Caki2 (cell line): ENCODE measurements around the gene SLC44A5. TPM values are rescaled to one million over a fixed set of nuclear protein-coding genes. Genes with fewer than 3 reads are reported as not detected.
"Not testable (repeated sequence)": the region's sequence is repeated elsewhere in the genome, so short reads cannot be mapped to it uniquely, and the experiment has no call there.

Experiments
- DNase-seq: peaks from one replicate; pipeline ENCODE4 v3.0.0-alpha.2; 2015; ENCODE audit warnings: low read depth
- in situ Hi-C: cut with HindIII; loops from 2 replicates; pipeline ENCODE4 v1.10.0; 2016; ENCODE audit warnings: low sequenced_read_pairs, low pct_unique_long_range_greater_than_20kb, mixed read lengths
- total RNA-seq: library from RNA; depleted of rRNA; stranded (reverse); fragments of >200 nt; shearing (Covaris generic); gene quantifications from 2 replicates; pipeline ENCODE4 v1.2.3, GENCODE V29; 2014; ENCODE audit warnings: low replicate concordance

SLC44A5 gene
- total RNA-seq, 1 experiment from 2014 or later: 1.5 TPM

- in situ Hi-C loops: no loop called here
- DNase-seq: no peak
Observed at GRCh38 chr1:75482951-75483350, 128.0 kb downstream of the SLC44A5 start.

DNA sequence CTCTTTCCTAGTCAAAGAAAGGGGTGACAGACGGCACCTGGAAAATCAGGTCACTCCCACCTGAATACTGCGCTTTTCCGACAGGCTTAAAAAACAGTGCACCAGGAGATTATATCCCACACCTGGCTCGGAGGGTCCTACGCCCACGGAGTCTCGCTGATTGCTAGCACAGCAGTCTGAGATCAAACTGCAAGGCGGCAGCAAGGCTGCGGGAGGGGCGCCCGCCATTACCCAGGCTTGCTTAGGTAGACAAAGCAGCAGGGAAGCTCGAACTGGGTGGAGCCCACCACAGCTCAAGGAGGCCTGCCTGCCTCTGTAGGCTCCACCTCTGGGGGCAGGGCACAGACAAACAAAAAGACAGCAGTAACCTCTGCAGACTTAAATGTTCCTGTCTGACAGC lies 134.4 kb downstream of the SLC44A5 start:
- DNase-seq, in situ Hi-C loops: not testable (repeated sequence)

GRCh38 chr1:75475696-75476095 lies 135.2 kb downstream of the SLC44A5 start:
- in situ Hi-C loops: no loop called here

GRCh38 chr1:75472971-75473603 lies 137.8 kb downstream of the SLC44A5 start:
- in situ Hi-C loops: no loop called here

More at GRCh38 chr1:75475696-75476095, 135.2 kb downstream of the SLC44A5 start:
- no peak for DNase-seq

GRCh38 chr1:75472089-75472970 lies 138.6 kb downstream of the SLC44A5 start:
- in situ Hi-C loops: no loop called here
- DNase-seq: no peak

More at GRCh38 chr1:75472971-75473603, 137.8 kb downstream of the SLC44A5 start:
- DNase-seq: no peak

DNA sequence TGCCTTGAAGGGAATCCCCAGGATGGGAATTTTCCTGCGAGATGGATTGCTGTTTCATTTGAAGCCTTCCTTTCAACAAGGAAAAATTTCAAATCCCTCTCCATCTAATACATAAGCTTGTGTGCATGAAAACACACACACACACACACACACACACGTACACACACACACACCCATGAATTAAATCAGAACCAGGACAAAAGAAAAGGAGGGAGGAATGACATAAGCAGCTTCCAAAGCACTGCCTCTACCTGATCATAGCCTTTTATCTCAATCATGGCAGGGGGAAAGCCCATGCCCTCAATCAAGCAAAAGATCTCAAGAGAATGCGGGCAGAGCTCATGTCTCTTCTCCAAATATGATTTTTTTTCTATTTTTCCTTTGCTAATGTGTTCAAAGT lies 139.7 kb downstream of the SLC44A5 start:
- in situ Hi-C loops: no loop called here
- DNase-seq: peak; percentile 12

DNA sequence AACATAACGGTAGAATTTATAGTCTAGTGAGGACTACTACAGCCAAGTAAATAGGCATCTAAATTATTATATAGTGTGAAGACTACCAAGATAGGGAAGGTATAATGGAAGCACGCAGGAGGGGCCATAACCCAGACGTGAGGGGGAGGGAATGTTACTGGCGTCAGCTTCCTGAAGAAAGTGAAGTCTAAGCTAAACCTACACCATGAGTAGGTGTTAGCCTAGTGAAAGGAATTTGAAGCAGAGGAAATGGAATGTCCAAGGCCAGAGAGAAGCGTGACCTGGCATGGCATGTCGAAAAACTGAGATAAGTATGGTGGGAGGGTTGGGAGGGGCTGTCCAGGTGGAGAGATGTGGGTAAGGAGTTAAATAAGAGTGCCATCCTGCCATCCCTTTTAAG lies 140.5 kb downstream of the SLC44A5 start:
- in situ Hi-C loops: no loop called here
- no peak for DNase-seq

GRCh38 chr1:75469586-75470173 lies 141.2 kb downstream of the SLC44A5 start:
- peak; percentile 11 for DNase-seq
- in situ Hi-C loops: no loop called here

GRCh38 chr1:75461808-75462325 lies 149.0 kb downstream of the SLC44A5 start:
- no peak for DNase-seq
- in situ Hi-C loops: no loop called here

DNA sequence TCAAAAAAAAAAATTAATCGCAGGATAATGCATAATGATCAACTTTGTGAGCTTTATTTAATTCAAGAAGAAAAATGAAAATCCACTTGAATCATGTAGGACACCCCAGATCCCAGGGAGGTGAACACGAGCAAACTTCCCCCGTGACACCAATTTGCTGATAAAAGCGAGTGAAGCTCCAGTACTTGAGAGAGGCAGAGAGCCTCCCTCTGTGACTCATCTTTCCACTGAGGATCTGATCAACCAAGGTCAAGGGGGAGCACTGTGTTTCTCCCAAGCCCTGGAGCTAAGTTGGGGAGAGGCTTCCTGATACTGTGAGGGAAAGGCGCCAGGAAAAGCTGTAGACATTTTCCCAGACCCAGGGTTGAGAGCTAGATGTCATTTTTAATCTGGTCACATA lies 160.9 kb downstream of the SLC44A5 start:
- DNase-seq: no peak
- in situ Hi-C loops: no loop called here

DNA sequence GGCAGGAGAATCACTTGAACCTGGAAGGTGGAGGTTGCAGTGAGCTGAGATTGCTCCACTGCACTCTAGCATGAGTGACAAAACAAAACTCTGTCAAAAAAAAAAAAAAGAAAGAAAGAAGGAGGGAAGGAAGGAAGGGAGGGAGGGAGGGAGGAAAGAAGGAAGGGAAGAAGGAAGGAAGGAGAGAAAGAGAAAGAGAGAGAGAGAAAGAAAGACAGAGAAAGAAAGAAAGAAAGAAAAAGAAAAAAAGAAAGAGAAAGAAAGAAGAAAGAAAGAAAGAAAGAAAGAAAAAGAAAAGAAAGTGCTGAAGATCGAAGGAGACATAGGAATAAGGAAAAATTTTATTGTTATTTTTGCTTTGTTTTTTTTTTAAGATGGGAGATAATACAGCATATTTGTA lies 166.7 kb downstream of the SLC44A5 start:
- DNase-seq: no peak
- in situ Hi-C loops: no loop called here

- in situ Hi-C loops: no loop called here
- DNase-seq: no peak
Observed at GRCh38 chr1:75440274-75440673, 170.6 kb downstream of the SLC44A5 start.

DNA sequence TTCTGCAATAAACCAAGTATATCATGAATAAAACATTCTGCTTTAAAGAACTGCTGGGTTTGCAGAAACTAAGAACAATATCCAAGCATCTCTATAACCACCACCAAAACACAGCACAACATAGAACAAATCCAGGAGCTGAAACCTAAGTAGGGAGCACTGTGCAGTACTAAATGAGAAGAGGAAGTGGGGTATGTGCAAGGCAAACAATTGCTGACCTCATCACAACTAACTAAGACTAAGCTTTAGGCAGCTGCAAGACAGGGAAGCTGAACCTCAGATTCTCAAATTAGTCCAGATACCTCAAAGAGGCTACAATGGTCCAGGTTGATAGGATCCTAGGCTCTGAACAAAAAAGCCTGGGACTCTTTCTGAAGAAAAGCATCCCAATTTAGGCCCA lies 172.6 kb downstream of the SLC44A5 start:
- DNase-seq: no peak

DNA sequence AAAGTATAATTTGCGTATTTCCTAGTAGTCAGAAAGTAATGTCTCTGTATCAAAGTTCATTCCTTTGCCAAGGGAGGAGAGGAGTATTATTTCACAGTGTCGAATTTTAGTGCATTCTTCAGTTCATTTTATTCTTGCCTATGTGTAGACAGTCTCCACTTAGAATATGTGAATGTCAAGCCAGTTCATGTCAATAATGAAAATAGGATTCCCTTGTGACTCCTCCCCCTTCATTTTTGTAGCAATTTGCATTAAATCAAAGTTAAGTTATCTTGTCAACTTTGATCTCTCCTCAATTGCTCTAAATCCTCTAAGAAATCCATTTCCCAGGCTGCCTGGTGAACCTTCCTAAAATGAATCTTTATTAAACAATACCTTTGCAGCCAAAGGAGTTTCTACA lies 179.1 kb downstream of the SLC44A5 start:
- DNase-seq: no peak
- in situ Hi-C loops: no loop called here

More for the DNA sequence above, 172.6 kb downstream of the SLC44A5 start:
- in situ Hi-C loops: no loop called here

GRCh38 chr1:75430526-75430925 lies 180.4 kb downstream of the SLC44A5 start:
- no peak for DNase-seq
- in situ Hi-C loops: no loop called here

DNA sequence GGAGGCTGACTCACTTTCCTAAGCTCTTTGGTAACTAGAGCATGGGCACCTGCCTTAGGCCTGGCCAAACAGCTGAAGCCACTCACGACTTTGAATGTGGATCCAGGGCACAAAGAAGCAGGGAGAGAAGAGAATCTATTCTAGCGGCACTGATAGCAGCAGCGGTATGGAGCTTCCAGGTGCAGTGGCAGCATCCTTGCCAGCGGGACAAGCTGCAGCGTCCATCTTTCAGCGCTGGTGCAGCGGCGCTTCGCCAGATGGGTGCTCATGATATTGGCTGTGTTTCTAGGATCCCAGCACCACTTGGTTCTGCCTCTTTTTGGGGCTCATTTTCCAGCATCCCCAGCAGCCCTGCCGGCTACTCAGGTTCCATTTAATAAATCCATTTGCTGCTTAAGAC lies 184.2 kb downstream of the SLC44A5 start:
- in situ Hi-C loops: no loop called here

GRCh38 chr1:75425001-75425650 lies 185.8 kb downstream of the SLC44A5 start:
- no peak for DNase-seq
- in situ Hi-C loops: no loop called here

More for the DNA sequence above, 184.2 kb downstream of the SLC44A5 start:
- no peak for DNase-seq

DNA sequence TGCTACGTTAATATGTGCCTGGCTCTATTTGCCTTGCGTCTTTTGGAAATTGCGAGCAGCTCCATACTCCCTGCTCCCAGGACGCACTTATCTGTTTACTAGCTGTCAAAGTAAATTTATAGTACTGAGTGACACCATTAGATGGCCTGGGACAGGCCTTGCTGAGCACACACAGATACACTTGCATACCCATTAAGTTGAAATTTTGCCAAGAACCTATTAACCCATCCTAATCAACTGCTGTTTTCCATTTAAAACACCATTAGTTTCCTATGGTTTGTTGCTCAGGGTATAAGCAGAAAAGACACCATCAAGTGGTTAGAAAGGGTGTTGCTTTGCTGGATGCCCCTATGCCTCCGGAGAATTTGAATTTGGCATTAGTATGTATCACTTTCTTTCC lies 187.3 kb downstream of the SLC44A5 start:
- no peak for DNase-seq
- in situ Hi-C loops: no loop called here
